Natural killer cell (primary cell): ENCODE measurements around the gene RAPGEF1. TPM values are rescaled to one million over a fixed set of nuclear protein-coding genes. Genes with fewer than 3 reads are reported as not detected.

ENCODE experiments used
- ATAC-seq, 3 donors: fragments of 150-1000 bp in 2 of 3; fragments of 200-7000 bp in 1 of 3; cut with Tn5 transposase; 1 replicate in 1 of 3; 2 replicates in 2 of 3; pipeline ENCODE4 v1.10.0; 2021; ENCODE audit warnings: mild to moderate bottlenecking in 2 of 3, moderate library complexity in 2 of 3
- DNase-seq, 2 donors: peaks; one replicate each; pipeline versions ENCODE4 v3.0.0 to v3.0.0-alpha.2; 2013 to 2021; ENCODE audit warnings: mixed read lengths in 1 of 2
- H3K27ac ChIP-seq: one replicate; pipeline ENCODE4 v1.5.1; 2013; ENCODE audit warnings: mild to moderate bottlenecking, low read length
- H3K27me3 ChIP-seq: one replicate; pipeline ENCODE4 v1.6.1; 2013; ENCODE audit warnings: low read length; ENCODE audit not compliant: control insufficient read depth, insufficient read depth
- H3K36me3 ChIP-seq: one replicate; pipeline ENCODE4 v1.6.1; 2013; ENCODE audit warnings: low read length; ENCODE audit not compliant: control insufficient read depth, insufficient read depth
- H3K4me1 ChIP-seq: one replicate; pipeline ENCODE4 v1.6.1; 2013; ENCODE audit warnings: low read length; ENCODE audit not compliant: control insufficient read depth, insufficient read depth
- H3K4me3 ChIP-seq: one replicate; pipeline ENCODE4 v1.5.1; 2013; ENCODE audit warnings: low read length
- H3K9me3 ChIP-seq: one replicate; pipeline ENCODE4 v1.6.1; 2013; ENCODE audit warnings: low read length; ENCODE audit not compliant: control insufficient read depth, insufficient read depth
- H3K27ac Mint-ChIP-seq, 2 donors: one replicate each; pipeline ENCODE4 v1.8.0; 2022; ENCODE audit warnings: mild to moderate bottlenecking in 2 of 2, mixed read lengths in 2 of 2, moderate library complexity in 1 of 2
- H3K27me3 Mint-ChIP-seq, 2 donors: one replicate each; pipeline ENCODE4 v1.8.0; 2022; ENCODE audit warnings: low read depth in 2 of 2, mixed read lengths in 2 of 2
- H3K36me3 Mint-ChIP-seq: one replicate; pipeline ENCODE4 v1.8.0; 2022; ENCODE audit warnings: mixed read lengths
- H3K4me1 Mint-ChIP-seq, 2 donors: one replicate each; pipeline ENCODE4 v1.8.0; 2022; ENCODE audit warnings: mixed read lengths in 2 of 2
- H3K4me3 Mint-ChIP-seq: one replicate; pipeline ENCODE4 v1.8.0; 2022; ENCODE audit warnings: mild to moderate bottlenecking, moderate library complexity, mixed read lengths
- H3K9me3 Mint-ChIP-seq, 2 donors: one replicate each; pipeline ENCODE4 v1.8.0; 2022; ENCODE audit warnings: mixed read lengths in 2 of 2
- WGBS: methylation state at CpG from one replicate; pipeline ENCODE4 v1.1.7; 2013; ENCODE audit warnings: missing lambda C conversion rate; ENCODE audit not compliant: insufficient coverage; 5-methylcytosine and 5-hydroxymethylcytosine counted together
- intact Hi-C: fragments of 100-400 bp; cut with micrococcal nuclease; formaldehyde crosslinking; loops from one replicate; pipeline ENCODE4 v1.14.2; 2022
- total RNA-seq, 4 donors: library from RNA; stranded (reverse); fragments of 120-200 nt in 1 of 4; gene quantifications; one replicate each; pipeline versions ENCODE4 v1.2.3 to v1.2.4, GENCODE V29; 2013 to 2022
- TF ChIP-seq, protein P1 (sequence below): fragments of 200-600 bp; IDR thresholded peaks from one replicate; pipeline ENCODE4 v1.8.0; 2022; ENCODE audit warnings: antibody characterized with exemption

RAPGEF1 gene
- total RNA-seq, 3 donors from 2014 or later (not counting 1 experiment from before 2014, with no cell fraction given) = 210 to 224 (median 222) TPM

DNA sequence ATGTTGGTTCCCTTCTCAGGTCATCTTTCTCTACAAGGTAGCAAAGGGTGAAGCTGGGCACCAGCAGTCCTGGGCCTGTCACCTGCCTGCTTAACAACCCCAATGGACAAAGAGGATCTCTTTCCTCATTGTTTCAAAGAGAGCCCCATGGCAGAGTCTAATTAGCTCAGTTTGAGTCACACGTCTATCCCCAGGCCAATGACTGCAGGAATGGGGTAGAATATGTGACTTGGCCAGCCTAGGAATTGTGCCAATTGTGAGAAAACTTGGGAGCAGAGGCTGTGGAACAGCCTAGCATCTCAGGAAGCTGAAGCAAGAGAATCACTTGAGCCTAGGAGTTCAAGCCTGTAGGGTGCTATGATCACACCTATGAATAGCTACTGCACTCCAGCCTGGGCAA is 3.6 kb upstream of the RAPGEF1 start:
- 100% methylated on average over 1 of the region's 1 CpG for WGBS
- no peaks in the 10 kb centered on the region for H3K9me3 Mint-ChIP-seq
- TF ChIP-seq, protein P1, sequence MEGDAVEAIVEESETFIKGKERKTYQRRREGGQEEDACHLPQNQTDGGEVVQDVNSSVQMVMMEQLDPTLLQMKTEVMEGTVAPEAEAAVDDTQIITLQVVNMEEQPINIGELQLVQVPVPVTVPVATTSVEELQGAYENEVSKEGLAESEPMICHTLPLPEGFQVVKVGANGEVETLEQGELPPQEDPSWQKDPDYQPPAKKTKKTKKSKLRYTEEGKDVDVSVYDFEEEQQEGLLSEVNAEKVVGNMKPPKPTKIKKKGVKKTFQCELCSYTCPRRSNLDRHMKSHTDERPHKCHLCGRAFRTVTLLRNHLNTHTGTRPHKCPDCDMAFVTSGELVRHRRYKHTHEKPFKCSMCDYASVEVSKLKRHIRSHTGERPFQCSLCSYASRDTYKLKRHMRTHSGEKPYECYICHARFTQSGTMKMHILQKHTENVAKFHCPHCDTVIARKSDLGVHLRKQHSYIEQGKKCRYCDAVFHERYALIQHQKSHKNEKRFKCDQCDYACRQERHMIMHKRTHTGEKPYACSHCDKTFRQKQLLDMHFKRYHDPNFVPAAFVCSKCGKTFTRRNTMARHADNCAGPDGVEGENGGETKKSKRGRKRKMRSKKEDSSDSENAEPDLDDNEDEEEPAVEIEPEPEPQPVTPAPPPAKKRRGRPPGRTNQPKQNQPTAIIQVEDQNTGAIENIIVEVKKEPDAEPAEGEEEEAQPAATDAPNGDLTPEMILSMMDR = no peak
- no peaks in the 10 kb centered on the region for H3K36me3 Mint-ChIP-seq
- intact Hi-C loops = no loop called here
- H3K36me3 ChIP-seq = no peaks in the 10 kb centered on the region
- H3K27me3 Mint-ChIP-seq = no peaks in the 10 kb centered on the region
- no peaks in the 10 kb centered on the region for H3K9me3 ChIP-seq
- DNase-seq (no peak), ATAC-seq (no peak)
- no peaks in the 10 kb centered on the region for H3K27me3 ChIP-seq
- no peak overlapping the region for H3K27ac ChIP-seq
- peaks cover 25% of the 10 kb centered on the region for H3K4me1 ChIP-seq
- no peak overlapping the region for H3K4me3 ChIP-seq
- H3K27ac Mint-ChIP-seq = peak overlapping the region in 1 of 2 donors; percentile 50
- H3K4me1 Mint-ChIP-seq = peaks cover 13 to 26% of the 10 kb centered on the region in 2 donors
- H3K4me3 Mint-ChIP-seq = no peak overlapping the region

DNA sequence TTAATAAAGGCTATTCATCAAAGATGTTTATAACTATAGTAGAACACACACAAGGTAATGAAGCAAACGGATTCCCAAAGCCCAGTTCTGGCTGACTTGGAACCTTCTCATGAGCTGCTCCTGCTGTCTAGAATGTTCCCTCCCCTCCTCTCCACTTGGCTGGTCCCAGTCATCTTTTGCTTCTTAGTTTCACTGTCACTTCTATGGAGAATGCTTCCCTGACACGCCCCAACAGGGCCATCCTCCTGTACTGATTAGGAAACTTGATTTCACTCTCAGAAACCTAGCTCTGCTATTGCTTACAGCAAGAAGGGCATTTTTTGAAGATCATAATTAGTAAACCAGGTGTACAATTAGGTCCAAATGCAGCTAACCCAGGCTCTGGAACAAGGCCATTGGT is 3.2 kb upstream of the RAPGEF1 start:
- Histone ChIP-seq H3K4me3 (no peak overlapping the region), H3K4me1 (peaks cover 29% of the 10 kb centered on the region), H3K9me3 (no peaks in the 10 kb centered on the region), H3K36me3 (no peaks in the 10 kb centered on the region), H3K27ac (no peak overlapping the region), H3K27me3 (no peaks in the 10 kb centered on the region)
- Mint-ChIP-seq H3K27ac (peak overlapping the region in 1 of 2 donors; percentile 51), H3K9me3 (no peaks in the 10 kb centered on the region), H3K4me3 (no peak overlapping the region), H3K27me3 (no peaks in the 10 kb centered on the region), H3K4me1 (peaks cover 15 to 28% of the 10 kb centered on the region in 2 donors), H3K36me3 (no peaks in the 10 kb centered on the region)
- ATAC-seq = no peak
- TF ChIP-seq, protein P1 = no peak
- 89% methylated on average over 2 of the region's 2 CpGs for WGBS
- DNase-seq = no peak
- intact Hi-C loops = no loop called here

DNA sequence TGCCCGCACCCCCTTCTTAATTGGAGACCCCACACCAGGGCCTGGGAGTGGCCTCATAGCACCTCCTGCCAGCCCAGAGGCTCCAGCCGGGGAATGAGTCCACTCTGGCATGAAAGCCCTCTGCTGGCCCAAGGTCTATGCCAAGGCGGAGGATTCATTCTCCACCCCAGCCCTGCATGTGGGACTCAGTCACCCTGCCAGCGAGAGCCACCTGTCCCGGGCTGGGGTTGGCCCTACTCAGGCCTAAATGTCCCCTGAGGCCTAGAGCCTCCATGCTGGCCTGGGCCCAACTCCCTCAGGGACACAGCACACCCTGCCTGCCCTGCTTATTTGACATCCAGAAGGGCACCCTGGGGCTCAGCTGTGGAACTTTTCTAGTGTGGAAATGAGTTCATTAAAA is 1.0 kb upstream of the RAPGEF1 start:
- Histone ChIP-seq H3K36me3 (no peaks in the 10 kb centered on the region), H3K9me3 (no peaks in the 10 kb centered on the region), H3K4me3 (no peak overlapping the region), H3K27ac (no peak overlapping the region), H3K4me1 (peaks cover 51% of the 10 kb centered on the region), H3K27me3 (no peaks in the 10 kb centered on the region)
- TF ChIP-seq, protein P1 = no peak
- Mint-ChIP-seq H3K9me3 (no peaks in the 10 kb centered on the region), H3K36me3 (no peaks in the 10 kb centered on the region), H3K27me3 (no peaks in the 10 kb centered on the region), H3K4me3 (peak overlapping the region; percentile 87), H3K4me1 (peaks cover 31 to 44% of the 10 kb centered on the region in 2 donors), H3K27ac (peak overlapping the region; percentile 77 to 86)
- DNase-seq (no peak), ATAC-seq (no peak)
- WGBS = 91% methylated on average over 5 of the region's 5 CpGs
- intact Hi-C loops = no loop called here
